OCI-LY1 (cell line): Measurements from ENCODE around the gene ALDH3B1.
A peak's percentile ranks its signal among the peaks of the same experiment; 100 is the strongest.

Experiments used
- H2AFZ ChIP-seq: fragments of 200-600 bp; sonication (generic), shearing (Covaris generic); 2 replicates; pipeline ENCODE4 v1.6.0; 2014; ENCODE audit warnings: antibody characterized with exemption, mild to moderate bottlenecking, low read length
- H3F3A ChIP-seq: fragments of 200-600 bp; sonication (generic), shearing (Covaris generic); 2 replicates; pipeline ENCODE4 v1.6.0; 2014; ENCODE audit warnings: mild to moderate bottlenecking, antibody characterized with exemption, low read length, moderate library complexity; ENCODE audit not compliant: insufficient read depth
- H3K27ac ChIP-seq: fragments of 200-600 bp; sonication (generic); 2 replicates; pipeline ENCODE4 v1.5.1; 2014; ENCODE audit warnings: low read length, mixed run types, mild to moderate bottlenecking, low read depth; ENCODE audit not compliant: poor library complexity, severe bottlenecking
- H3K27me3 ChIP-seq: fragments of 200-600 bp; sonication (generic); 2 replicates; pipeline ENCODE4 v1.6.0; 2014; ENCODE audit warnings: antibody characterized with exemption, mild to moderate bottlenecking, low read length, moderate library complexity; ENCODE audit not compliant: insufficient read depth
- H3K36me3 ChIP-seq: fragments of 200-600 bp; sonication (generic); 2 replicates; pipeline ENCODE4 v1.6.1; 2014; ENCODE audit warnings: mild to moderate bottlenecking, antibody characterized with exemption, low read length, moderate library complexity, mixed read lengths; ENCODE audit not compliant: insufficient read depth
- H3K4me1 ChIP-seq: fragments of 200-600 bp; sonication (generic); 2 replicates; pipeline ENCODE4 v1.5.1; 2014; ENCODE audit warnings: mild to moderate bottlenecking, low read length, moderate library complexity; ENCODE audit not compliant: insufficient read depth, severe bottlenecking
- H3K4me2 ChIP-seq: fragments of 200-600 bp; sonication (generic), shearing (Covaris generic); 2 replicates; pipeline ENCODE4 v1.6.1; 2014; ENCODE audit warnings: low read length
- H3K4me3 ChIP-seq: fragments of 200-600 bp; sonication (generic); 2 replicates; pipeline ENCODE4 v1.5.1; 2014; ENCODE audit warnings: low read length, low read depth, mild to moderate bottlenecking, mixed read lengths; ENCODE audit not compliant: poor library complexity, severe bottlenecking
- H3K79me2 ChIP-seq: fragments of 200-600 bp; shearing (Covaris generic); 2 replicates; pipeline ENCODE4 v1.6.1; 2016; ENCODE audit warnings: mixed run types, low read length, mixed read lengths; ENCODE audit not compliant: insufficient read depth
- H3K9ac ChIP-seq: fragments of 200-600 bp; sonication (generic), shearing (Covaris generic); 2 replicates; pipeline ENCODE4 v1.6.1; 2014; ENCODE audit warnings: mild to moderate bottlenecking, low read length, mixed read lengths
- H3K9me2 ChIP-seq: fragments of 200-600 bp; sonication (generic), shearing (Covaris generic); 2 replicates; pipeline ENCODE4 v1.6.1; 2014; ENCODE audit warnings: low read depth, mild to moderate bottlenecking, low read length, mixed read lengths
- H3K9me3 ChIP-seq: fragments of 200-600 bp; shearing (Covaris generic); 2 replicates; pipeline ENCODE4 v1.6.1; 2014; ENCODE audit warnings: low read length, mixed read lengths
- H4K20me1 ChIP-seq: fragments of 200-600 bp; sonication (generic), shearing (Covaris generic); 2 replicates; pipeline ENCODE4 v1.6.0; 2016; ENCODE audit warnings: mild to moderate bottlenecking, low read length; ENCODE audit not compliant: insufficient read depth
- CTCF ChIP-seq: fragments of 200-600 bp; sonication (generic), shearing (Covaris generic); IDR thresholded peaks from 2 replicates; pipeline ENCODE4 v1.5.1; 2017; ENCODE audit warnings: mild to moderate bottlenecking, antibody characterized with exemption, low read length, moderate library complexity, mixed read lengths
- EZH2 ChIP-seq: fragments of 200-600 bp; sonication (generic), shearing (Covaris generic); IDR thresholded peaks from 2 replicates; pipeline ENCODE4 v1.8.0; 2017; ENCODE audit warnings: borderline replicate concordance, mixed run types, mild to moderate bottlenecking, antibody characterized with exemption, low read length, moderate library complexity, mixed read lengths

Gene ALDH3B1

GRCh38 chr11:68037411-68038225 lies 27.5 kb downstream of the ALDH3B1 start:
- Histone ChIP-seq H3K4me2 (no peak overlapping the region), H3F3A (no peaks in the 10 kb centered on the region), H3K27ac (peak overlapping the region; percentile 76), H2AFZ (no peak overlapping the region), H3K79me2 (no peaks in the 10 kb centered on the region), H3K27me3 (no peaks in the 10 kb centered on the region), H3K36me3 (peaks cover 19% of the 10 kb centered on the region; the same call in 1 of the 2 replicates), H3K4me3 (no peak overlapping the region), H4K20me1 (no peaks in the 10 kb centered on the region), H3K4me1 (peaks cover 34% of the 10 kb centered on the region), H3K9me2 (no peaks in the 10 kb centered on the region), H3K9ac (no peak overlapping the region; the same call in 1 of the 2 replicates), H3K9me3 (no peaks in the 10 kb centered on the region)
- TF ChIP-seq EZH2 (no peak), CTCF (no peak)

- Histone ChIP-seq H4K20me1 (no peaks in the 10 kb centered on the region), H3K27ac (peak overlapping the region; percentile 76), H3K9me2 (no peaks in the 10 kb centered on the region), H3K9me3 (no peaks in the 10 kb centered on the region), H3K27me3 (no peaks in the 10 kb centered on the region), H3K4me2 (peak overlapping the region; percentile 91), H3K79me2 (no peaks in the 10 kb centered on the region), H2AFZ (no peak overlapping the region), H3K4me1 (peaks cover 41% of the 10 kb centered on the region), H3K4me3 (peak overlapping the region; percentile 95), H3K9ac (peak overlapping the region; percentile 92), H3K36me3 (peaks cover 19% of the 10 kb centered on the region; the same call in 1 of the 2 replicates), H3F3A (no peaks in the 10 kb centered on the region)
- no peak for TF ChIP-seq CTCF
- TF ChIP-seq EZH2, result no peak
Observed at GRCh38 chr11:68038226-68038717, 28.1 kb downstream of the ALDH3B1 start.

GRCh38 chr11:68038718-68039525 lies 28.8 kb downstream of the ALDH3B1 start, which contains the start of gene TCIRG1:
TSS of gene TCIRG1 (plus strand) at chr11:68039025. CDS start at chr11:68041272, 2,247 bp downstream.
- Histone ChIP-seq H3K9ac (peak within 1 kb of the TSS; percentile 92), H4K20me1 (no peaks in the 10 kb centered on the region), H2AFZ (no peak within 1 kb of the TSS), H3K4me3 (peak within 1 kb of the TSS; percentile 95), H3K4me2 (peak within 1 kb of the TSS; percentile 91), H3F3A (no peaks in the 10 kb centered on the region), H3K27me3 (no peaks in the 10 kb centered on the region), H3K9me2 (no peaks in the 10 kb centered on the region), H3K79me2 (no peaks in the 10 kb centered on the region), H3K27ac (peak within 1 kb of the TSS; percentile 76), H3K4me1 (peaks cover 47% of the 10 kb centered on the region), H3K9me3 (no peaks in the 10 kb centered on the region), H3K36me3 (peaks cover 18% of the 10 kb centered on the region; the same call in 1 of the 2 replicates)
- TF ChIP-seq CTCF (no peak), EZH2 (no peak)
